Lower leg skin (tissue), 3 donors: ENCODE measurements around the gene PDZRN4.

Experiments
- POLR2A ChIP-seq, 2 donors: fragments of 450-650 bp; IDR thresholded peaks; one replicate each; pipeline ENCODE4 v1.6.1; 2016 to 2017; ENCODE audit warnings: antibody characterized with exemption in 2 of 2, mild to moderate bottlenecking in 1 of 2, moderate library complexity in 1 of 2
- TF ChIP-seq, protein P1 (sequence below), 3 donors: fragments of 450-650 bp; IDR thresholded peaks; one replicate each; pipeline ENCODE4 v1.5.1; 2016; ENCODE audit warnings: antibody characterized with exemption in 3 of 3, mild to moderate bottlenecking in 3 of 3, moderate library complexity in 2 of 3

DNA sequence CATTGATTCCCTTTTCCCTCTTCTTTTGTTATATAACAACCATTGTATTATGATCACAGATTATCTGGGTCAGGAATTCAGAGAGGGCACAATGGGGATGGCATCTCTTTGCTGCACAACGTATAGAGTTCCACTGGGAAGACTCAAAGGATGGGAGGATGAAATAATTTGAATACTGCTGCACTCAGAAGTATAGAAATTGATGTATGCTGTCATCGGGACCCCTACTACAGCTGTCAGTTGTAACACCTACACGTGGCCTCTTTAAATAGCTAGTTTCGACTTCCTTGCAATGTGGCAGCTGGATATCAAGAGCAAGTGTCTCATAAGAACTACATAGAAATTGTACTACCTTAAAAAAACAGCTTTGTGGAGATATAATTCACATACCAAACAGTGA lies 408.1 kb downstream of the PDZRN4 start:
- TF ChIP-seq, protein P1, sequence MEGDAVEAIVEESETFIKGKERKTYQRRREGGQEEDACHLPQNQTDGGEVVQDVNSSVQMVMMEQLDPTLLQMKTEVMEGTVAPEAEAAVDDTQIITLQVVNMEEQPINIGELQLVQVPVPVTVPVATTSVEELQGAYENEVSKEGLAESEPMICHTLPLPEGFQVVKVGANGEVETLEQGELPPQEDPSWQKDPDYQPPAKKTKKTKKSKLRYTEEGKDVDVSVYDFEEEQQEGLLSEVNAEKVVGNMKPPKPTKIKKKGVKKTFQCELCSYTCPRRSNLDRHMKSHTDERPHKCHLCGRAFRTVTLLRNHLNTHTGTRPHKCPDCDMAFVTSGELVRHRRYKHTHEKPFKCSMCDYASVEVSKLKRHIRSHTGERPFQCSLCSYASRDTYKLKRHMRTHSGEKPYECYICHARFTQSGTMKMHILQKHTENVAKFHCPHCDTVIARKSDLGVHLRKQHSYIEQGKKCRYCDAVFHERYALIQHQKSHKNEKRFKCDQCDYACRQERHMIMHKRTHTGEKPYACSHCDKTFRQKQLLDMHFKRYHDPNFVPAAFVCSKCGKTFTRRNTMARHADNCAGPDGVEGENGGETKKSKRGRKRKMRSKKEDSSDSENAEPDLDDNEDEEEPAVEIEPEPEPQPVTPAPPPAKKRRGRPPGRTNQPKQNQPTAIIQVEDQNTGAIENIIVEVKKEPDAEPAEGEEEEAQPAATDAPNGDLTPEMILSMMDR (IDR thresholded peaks at IDR 0.05): no peak
- no peak for TF ChIP-seq POLR2A (IDR thresholded peaks at IDR 0.05)
